ENCODE results near the gene CCNJL.
A peak's percentile ranks its signal among the peaks of the same experiment; 100 is the strongest.

The CCNJL gene

GRCh38 chr5:160237571-160238093 is 74.7 kb downstream of the CCNJL start:
- TF ChIP-seq CTCF (IDR thresholded peaks at IDR 0.05; ENCODE audit: low read depth, low read length): no peak
- DNase-seq (ENCODE audit: low read depth, low spot score): no peak
- H3K4me3 ChIP-seq (ENCODE audit: low read depth, low read length): no peak overlapping the region
- in situ Hi-C loops (cut with HindIII; ENCODE audit: low sequenced_read_pairs): no loop called here

GRCh38 chr5:160235731-160236130 is 76.6 kb downstream of the CCNJL start:
- in situ Hi-C loops (cut with HindIII; ENCODE audit: low sequenced_read_pairs): no loop called here
- no peak overlapping the region for H3K4me3 ChIP-seq (ENCODE audit: low read depth, low read length)
- TF ChIP-seq CTCF (IDR thresholded peaks at IDR 0.05; ENCODE audit: low read depth, low read length): no peak
- no peak for DNase-seq (ENCODE audit: low read depth, low spot score)

- DNase-seq (ENCODE audit: low read depth, low spot score): no peak
- in situ Hi-C loops (cut with HindIII; ENCODE audit: low sequenced_read_pairs): no loop called here
- H3K4me3 ChIP-seq (ENCODE audit: low read depth, low read length): no peak overlapping the region
- no peak for TF ChIP-seq CTCF (IDR thresholded peaks at IDR 0.05; ENCODE audit: low read depth, low read length)
Observed at GRCh38 chr5:160233215-160233614, 79.1 kb downstream of the CCNJL start.

GRCh38 chr5:160231783-160232342 is 80.5 kb downstream of the CCNJL start:
- in situ Hi-C loops (cut with HindIII; ENCODE audit: low sequenced_read_pairs): no loop called here
- no peak for DNase-seq (ENCODE audit: low read depth, low spot score)
- TF ChIP-seq CTCF (IDR thresholded peaks at IDR 0.05; ENCODE audit: low read depth, low read length): no peak
- no peak overlapping the region for H3K4me3 ChIP-seq (ENCODE audit: low read depth, low read length)

- in situ Hi-C loops (cut with HindIII; ENCODE audit: low sequenced_read_pairs): no loop called here
- TF ChIP-seq CTCF (IDR thresholded peaks at IDR 0.05; ENCODE audit: low read depth, low read length): no peak
- no peak overlapping the region for H3K4me3 ChIP-seq (ENCODE audit: low read depth, low read length)
- DNase-seq (ENCODE audit: low read depth, low spot score): peak; percentile 56
Observed at GRCh38 chr5:160230686-160231527, 81.5 kb downstream of the CCNJL start.

- in situ Hi-C loops (cut with HindIII; ENCODE audit: low sequenced_read_pairs): no loop called here
- TF ChIP-seq CTCF (IDR thresholded peaks at IDR 0.05; ENCODE audit: low read depth, low read length): no peak
- DNase-seq (ENCODE audit: low read depth, low spot score): no peak
- H3K4me3 ChIP-seq (ENCODE audit: low read depth, low read length): no peak within 1 kb of the TSS
Observed at GRCh38 chr5:160229190-160229742, 83.1 kb downstream of the CCNJL start, which contains the start of gene FABP6. Gene FABP6, plus strand, starts transcription at chr5:160229506. Its CDS starts 52 bp downstream, at chr5:160229558.

Measured in astrocyte of the spinal cord (primary cell).